ENCODE measurements around the gene ATAT1. TPM values are rescaled to one million over a fixed set of nuclear protein-coding genes. Genes with fewer than 3 reads are reported as not detected.

ATAT1 gene
- total and polyA plus RNA-seq, 2 of the 13 experiments (the other 11 are each of a cell fraction or from before 2014, with no cell fraction given), result 9.2 to 23.6 TPM

DNA sequence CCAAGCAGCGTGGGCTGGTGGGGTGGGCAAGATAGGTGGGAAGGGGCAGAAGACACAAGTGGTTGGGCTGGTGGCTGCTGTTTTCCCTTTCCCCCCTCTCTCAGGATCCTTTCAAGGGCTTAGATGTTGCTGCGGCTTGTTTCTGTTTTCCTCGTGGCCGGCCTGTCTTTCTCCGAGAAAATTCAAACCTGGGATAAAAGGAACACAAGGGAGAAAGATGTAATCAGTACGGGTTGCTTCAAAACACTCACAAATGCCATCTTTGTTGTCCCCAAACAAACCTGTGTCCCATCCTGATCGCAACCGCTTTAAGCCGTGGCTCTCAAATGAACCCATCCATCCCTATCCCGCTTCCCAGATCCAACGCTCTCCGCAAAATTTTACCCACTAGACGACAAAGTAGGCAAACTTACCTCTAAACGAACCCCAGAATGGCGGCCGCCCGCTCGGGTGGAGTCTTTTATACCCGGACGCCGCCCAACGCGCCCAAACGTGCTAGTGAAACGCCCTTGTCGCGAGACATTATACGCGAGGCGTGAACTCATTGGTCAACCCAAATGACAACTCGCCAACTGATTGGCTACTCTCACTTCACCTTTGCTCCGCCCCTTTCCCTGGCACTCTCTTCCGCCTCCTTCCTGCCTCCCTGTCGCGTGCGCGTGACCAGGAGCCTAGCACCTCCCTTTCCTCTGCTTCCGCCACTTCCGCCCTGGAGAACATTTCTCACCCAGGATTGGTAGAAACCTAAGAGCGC, 9.7 kb upstream of the ATAT1 start, which contains the start of gene PPP1R10 (continued):
- TF ChIP-seq, protein P1, sequence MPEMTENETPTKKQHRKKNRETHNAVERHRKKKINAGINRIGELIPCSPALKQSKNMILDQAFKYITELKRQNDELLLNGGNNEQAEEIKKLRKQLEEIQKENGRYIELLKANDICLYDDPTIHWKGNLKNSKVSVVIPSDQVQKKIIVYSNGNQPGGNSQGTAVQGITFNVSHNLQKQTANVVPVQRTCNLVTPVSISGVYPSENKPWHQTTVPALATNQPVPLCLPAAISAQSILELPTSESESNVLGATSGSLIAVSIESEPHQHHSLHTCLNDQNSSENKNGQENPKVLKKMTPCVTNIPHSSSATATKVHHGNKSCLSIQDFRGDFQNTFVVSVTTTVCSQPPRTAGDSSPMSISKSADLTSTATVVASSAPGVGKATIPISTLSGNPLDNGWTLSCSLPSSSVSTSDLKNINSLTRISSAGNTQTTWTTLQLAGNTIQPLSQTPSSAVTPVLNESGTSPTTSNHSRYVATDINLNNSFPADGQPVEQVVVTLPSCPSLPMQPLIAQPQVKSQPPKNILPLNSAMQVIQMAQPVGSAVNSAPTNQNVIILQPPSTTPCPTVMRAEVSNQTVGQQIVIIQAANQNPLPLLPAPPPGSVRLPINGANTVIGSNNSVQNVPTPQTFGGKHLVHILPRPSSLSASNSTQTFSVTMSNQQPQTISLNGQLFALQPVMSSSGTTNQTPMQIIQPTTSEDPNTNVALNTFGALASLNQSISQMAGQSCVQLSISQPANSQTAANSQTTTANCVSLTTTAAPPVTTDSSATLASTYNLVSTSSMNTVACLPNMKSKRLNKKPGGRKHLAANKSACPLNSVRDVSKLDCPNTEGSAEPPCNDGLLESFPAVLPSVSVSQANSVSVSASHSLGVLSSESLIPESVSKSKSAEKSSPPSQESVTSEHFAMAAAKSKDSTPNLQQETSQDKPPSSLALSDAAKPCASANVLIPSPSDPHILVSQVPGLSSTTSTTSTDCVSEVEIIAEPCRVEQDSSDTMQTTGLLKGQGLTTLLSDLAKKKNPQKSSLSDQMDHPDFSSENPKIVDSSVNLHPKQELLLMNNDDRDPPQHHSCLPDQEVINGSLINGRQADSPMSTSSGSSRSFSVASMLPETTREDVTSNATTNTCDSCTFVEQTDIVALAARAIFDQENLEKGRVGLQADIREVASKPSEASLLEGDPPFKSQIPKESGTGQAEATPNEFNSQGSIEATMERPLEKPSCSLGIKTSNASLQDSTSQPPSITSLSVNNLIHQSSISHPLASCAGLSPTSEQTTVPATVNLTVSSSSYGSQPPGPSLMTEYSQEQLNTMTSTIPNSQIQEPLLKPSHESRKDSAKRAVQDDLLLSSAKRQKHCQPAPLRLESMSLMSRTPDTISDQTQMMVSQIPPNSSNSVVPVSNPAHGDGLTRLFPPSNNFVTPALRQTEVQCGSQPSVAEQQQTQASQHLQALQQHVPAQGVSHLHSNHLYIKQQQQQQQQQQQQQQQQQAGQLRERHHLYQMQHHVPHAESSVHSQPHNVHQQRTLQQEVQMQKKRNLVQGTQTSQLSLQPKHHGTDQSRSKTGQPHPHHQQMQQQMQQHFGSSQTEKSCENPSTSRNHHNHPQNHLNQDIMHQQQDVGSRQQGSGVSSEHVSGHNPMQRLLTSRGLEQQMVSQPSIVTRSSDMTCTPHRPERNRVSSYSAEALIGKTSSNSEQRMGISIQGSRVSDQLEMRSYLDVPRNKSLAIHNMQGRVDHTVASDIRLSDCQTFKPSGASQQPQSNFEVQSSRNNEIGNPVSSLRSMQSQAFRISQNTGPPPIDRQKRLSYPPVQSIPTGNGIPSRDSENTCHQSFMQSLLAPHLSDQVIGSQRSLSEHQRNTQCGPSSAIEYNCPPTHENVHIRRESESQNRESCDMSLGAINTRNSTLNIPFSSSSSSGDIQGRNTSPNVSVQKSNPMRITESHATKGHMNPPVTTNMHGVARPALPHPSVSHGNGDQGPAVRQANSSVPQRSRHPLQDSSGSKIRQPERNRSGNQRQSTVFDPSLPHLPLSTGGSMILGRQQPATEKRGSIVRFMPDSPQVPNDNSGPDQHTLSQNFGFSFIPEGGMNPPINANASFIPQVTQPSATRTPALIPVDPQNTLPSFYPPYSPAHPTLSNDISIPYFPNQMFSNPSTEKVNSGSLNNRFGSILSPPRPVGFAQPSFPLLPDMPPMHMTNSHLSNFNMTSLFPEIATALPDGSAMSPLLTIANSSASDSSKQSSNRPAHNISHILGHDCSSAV (CRISPR knock-in tag; IDR thresholded peaks at IDR 0.05; ENCODE audit: borderline replicate concordance), result no peak
- TF ChIP-seq, protein P2, sequence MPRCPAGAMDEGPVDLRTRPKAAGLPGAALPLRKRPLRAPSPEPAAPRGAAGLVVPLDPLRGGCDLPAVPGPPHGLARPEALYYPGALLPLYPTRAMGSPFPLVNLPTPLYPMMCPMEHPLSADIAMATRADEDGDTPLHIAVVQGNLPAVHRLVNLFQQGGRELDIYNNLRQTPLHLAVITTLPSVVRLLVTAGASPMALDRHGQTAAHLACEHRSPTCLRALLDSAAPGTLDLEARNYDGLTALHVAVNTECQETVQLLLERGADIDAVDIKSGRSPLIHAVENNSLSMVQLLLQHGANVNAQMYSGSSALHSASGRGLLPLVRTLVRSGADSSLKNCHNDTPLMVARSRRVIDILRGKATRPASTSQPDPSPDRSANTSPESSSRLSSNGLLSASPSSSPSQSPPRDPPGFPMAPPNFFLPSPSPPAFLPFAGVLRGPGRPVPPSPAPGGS (CRISPR knock-in tag; IDR thresholded peaks at IDR 0.05), result no peak; the same call in 1 of the 2 replicates
- TF ChIP-seq KAT7 (CRISPR knock-in tag; IDR thresholded peaks at IDR 0.05; ENCODE audit: borderline replicate concordance), result peak; percentile 93; the same call in 1 of the 2 replicates
- TF ChIP-seq ZNF468 (CRISPR knock-in tag; IDR thresholded peaks at IDR 0.05), result no peak
- TF ChIP-seq RFXANK (CRISPR knock-in tag; IDR thresholded peaks at IDR 0.05), result peak; percentile 42; the same call in 1 of the 2 replicates
- TF ChIP-seq, protein P3, sequence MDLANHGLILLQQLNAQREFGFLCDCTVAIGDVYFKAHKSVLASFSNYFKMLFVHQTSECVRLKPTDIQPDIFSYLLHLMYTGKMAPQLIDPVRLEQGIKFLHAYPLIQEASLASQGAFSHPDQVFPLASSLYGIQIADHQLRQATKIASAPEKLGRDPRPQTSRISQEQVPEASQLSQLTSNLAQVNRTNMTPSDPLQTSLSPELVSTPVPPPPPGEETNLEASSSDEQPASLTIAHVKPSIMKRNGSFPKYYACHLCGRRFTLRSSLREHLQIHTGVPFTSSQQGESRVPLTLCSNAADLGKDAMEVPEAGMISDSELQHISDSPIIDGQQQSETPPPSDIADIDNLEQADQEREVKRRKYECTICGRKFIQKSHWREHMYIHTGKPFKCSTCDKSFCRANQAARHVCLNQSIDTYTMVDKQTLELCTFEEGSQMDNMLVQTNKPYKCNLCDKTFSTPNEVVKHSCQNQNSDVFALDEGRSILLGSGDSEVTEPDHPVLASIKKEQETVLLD (CRISPR knock-in tag; IDR thresholded peaks at IDR 0.05; ENCODE audit: low read depth), result no peak
- peak; percentile 72; the same call in 1 of the 2 replicates for TF ChIP-seq ZSCAN30 (CRISPR knock-in tag; IDR thresholded peaks at IDR 0.05)
- no peak for TF ChIP-seq DMAP1 (CRISPR knock-in tag; IDR thresholded peaks at IDR 0.05)
- TF ChIP-seq GABPA (IDR thresholded peaks at IDR 0.05; ENCODE audit: low read depth, low read length), result peak; percentile 80
- TF ChIP-seq GABPA (CRISPR knock-in tag; IDR thresholded peaks at IDR 0.05; ENCODE audit: low read depth), result peak; percentile 96
- TF ChIP-seq, protein P4, sequence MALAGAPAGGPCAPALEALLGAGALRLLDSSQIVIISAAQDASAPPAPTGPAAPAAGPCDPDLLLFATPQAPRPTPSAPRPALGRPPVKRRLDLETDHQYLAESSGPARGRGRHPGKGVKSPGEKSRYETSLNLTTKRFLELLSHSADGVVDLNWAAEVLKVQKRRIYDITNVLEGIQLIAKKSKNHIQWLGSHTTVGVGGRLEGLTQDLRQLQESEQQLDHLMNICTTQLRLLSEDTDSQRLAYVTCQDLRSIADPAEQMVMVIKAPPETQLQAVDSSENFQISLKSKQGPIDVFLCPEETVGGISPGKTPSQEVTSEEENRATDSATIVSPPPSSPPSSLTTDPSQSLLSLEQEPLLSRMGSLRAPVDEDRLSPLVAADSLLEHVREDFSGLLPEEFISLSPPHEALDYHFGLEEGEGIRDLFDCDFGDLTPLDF (CRISPR knock-in tag; IDR thresholded peaks at IDR 0.05), result peak; percentile 70
- TF ChIP-seq, protein P5, sequence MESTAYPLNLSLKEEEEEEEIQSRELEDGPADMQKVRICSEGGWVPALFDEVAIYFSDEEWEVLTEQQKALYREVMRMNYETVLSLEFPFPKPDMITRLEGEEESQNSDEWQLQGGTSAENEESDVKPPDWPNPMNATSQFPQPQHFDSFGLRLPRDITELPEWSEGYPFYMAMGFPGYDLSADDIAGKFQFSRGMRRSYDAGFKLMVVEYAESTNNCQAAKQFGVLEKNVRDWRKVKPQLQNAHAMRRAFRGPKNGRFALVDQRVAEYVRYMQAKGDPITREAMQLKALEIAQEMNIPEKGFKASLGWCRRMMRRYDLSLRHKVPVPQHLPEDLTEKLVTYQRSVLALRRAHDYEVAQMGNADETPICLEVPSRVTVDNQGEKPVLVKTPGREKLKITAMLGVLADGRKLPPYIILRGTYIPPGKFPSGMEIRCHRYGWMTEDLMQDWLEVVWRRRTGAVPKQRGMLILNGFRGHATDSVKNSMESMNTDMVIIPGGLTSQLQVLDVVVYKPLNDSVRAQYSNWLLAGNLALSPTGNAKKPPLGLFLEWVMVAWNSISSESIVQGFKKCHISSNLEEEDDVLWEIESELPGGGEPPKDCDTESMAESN (CRISPR knock-in tag; conservative IDR thresholded peaks at IDR 0.05), result no peak; the same call in 1 of the 2 replicates
- 0 out of 2 replicates have a peak, but pooled peaks have one; percentile 68 for TF ChIP-seq SNAPC2 (CRISPR knock-in tag; IDR thresholded peaks at IDR 0.05)
- TF ChIP-seq ZIK1 (CRISPR knock-in tag; IDR thresholded peaks at IDR 0.05; ENCODE audit: borderline replicate concordance, low read depth), result no peak
- TF ChIP-seq TP53 (CRISPR knock-in tag; conservative IDR thresholded peaks at IDR 0.05), result peak; percentile 74; the same call in 1 of the 2 replicates
